Spinal cord (tissue), 10 donors: ENCODE measurements around the gene CCDC197. TPM values are rescaled to one million over a fixed set of nuclear protein-coding genes. Genes with fewer than 3 reads are reported as not detected.

ENCODE experiments used
- DNase-seq, 6 donors: peaks; one replicate each; pipeline versions ENCODE4 v3.0.0 to v3.0.0-alpha.2; 2013 to 2015; ENCODE audit warnings: low spot score in 6 of 6, low read depth in 4 of 6
- H3K27ac ChIP-seq: one replicate; pipeline ENCODE4 v1.5.1; 2013; ENCODE audit warnings: low read depth, low read length, control low read depth
- H3K27me3 ChIP-seq: one replicate; pipeline ENCODE4 v1.6.1; 2013; ENCODE audit warnings: low read length; ENCODE audit not compliant: control insufficient read depth, insufficient read depth
- H3K36me3 ChIP-seq: one replicate; pipeline ENCODE4 v1.6.1; 2013; ENCODE audit warnings: low read length; ENCODE audit not compliant: control insufficient read depth, insufficient read depth
- H3K4me1 ChIP-seq: one replicate; pipeline ENCODE4 v1.6.1; 2013; ENCODE audit warnings: low read length; ENCODE audit not compliant: control insufficient read depth, insufficient read depth
- H3K4me3 ChIP-seq: one replicate; pipeline ENCODE4 v1.5.1; 2013; ENCODE audit warnings: low read depth, low read length, control low read depth
- H3K9me3 ChIP-seq: one replicate; pipeline ENCODE4 v1.6.1; 2013; ENCODE audit warnings: low read length; ENCODE audit not compliant: control insufficient read depth, insufficient read depth
- WGBS: methylation state at CpG from one replicate; pipeline ENCODE4 v1.1.5; 2013; ENCODE audit warnings: missing lambda C conversion rate; ENCODE audit not compliant: insufficient coverage; 5-methylcytosine and 5-hydroxymethylcytosine counted together
- polyA plus RNA-seq, 2 donors: library from polyadenylated mRNA; unstranded; fragments of 120-200 nt; gene quantifications; one replicate each; pipeline ENCODE4 v1.2.1, GENCODE V29; 2013; ENCODE audit not compliant: insufficient read length in 2 of 2
- total RNA-seq, 2 donors: library from RNA; depleted of rRNA in 1 of 2; stranded (reverse); fragments of 120-200 nt in 1 of 2; fragments of >200 nt in 1 of 2; gene quantifications; one replicate each; pipeline versions ENCODE4 v1.2.3 to v1.2.4, GENCODE V29; 2013 to 2014
- donor health status: healthy.

CCDC197 gene
- total and polyA plus RNA-seq, 4 donors: not detected

DNA sequence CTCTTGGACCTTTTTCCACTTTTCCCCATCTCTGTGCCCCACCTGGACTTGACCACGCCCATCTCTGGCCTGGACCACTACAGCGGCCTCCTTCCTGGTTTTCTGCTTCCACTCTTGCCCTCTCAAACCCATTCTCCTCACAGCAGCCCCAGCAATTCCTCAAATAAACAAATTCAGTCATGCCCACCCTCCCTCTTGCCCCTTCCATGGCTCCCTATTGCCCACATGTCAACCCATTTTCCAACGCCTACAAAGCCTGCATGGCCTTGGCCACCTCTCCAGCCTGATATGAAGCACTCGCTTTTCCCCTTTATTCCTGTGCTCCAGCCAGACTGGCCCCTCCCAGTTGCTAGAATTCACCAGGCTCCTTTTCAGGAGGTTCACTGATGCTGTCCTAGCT, 23.2 kb downstream of the CCDC197 start:
- 96% methylated on average over 4 of the region's 4 CpGs for WGBS

GRCh38 chr14:94021001-94021400, 23.9 kb downstream of the CCDC197 start:
- no peak for DNase-seq
- no peak overlapping the region for H3K4me3 ChIP-seq
- H3K27ac ChIP-seq: no peak overlapping the region
- H3K9me3 ChIP-seq: no peaks in the 10 kb centered on the region
- H3K4me1 ChIP-seq: peaks cover 8% of the 10 kb centered on the region
- no peaks in the 10 kb centered on the region for H3K36me3 ChIP-seq
- no peaks in the 10 kb centered on the region for H3K27me3 ChIP-seq
- WGBS: no CpG with 5 or more reads among the region's 2 CpGs

More for the DNA sequence above, 23.2 kb downstream of the CCDC197 start:
- no peaks in the 10 kb centered on the region for H3K36me3 ChIP-seq
- DNase-seq: no peak
- H3K9me3 ChIP-seq: no peaks in the 10 kb centered on the region
- no peaks in the 10 kb centered on the region for H3K27me3 ChIP-seq
- no peak overlapping the region for H3K4me3 ChIP-seq
- H3K27ac ChIP-seq: no peak overlapping the region
- peaks cover 8% of the 10 kb centered on the region for H3K4me1 ChIP-seq

DNA sequence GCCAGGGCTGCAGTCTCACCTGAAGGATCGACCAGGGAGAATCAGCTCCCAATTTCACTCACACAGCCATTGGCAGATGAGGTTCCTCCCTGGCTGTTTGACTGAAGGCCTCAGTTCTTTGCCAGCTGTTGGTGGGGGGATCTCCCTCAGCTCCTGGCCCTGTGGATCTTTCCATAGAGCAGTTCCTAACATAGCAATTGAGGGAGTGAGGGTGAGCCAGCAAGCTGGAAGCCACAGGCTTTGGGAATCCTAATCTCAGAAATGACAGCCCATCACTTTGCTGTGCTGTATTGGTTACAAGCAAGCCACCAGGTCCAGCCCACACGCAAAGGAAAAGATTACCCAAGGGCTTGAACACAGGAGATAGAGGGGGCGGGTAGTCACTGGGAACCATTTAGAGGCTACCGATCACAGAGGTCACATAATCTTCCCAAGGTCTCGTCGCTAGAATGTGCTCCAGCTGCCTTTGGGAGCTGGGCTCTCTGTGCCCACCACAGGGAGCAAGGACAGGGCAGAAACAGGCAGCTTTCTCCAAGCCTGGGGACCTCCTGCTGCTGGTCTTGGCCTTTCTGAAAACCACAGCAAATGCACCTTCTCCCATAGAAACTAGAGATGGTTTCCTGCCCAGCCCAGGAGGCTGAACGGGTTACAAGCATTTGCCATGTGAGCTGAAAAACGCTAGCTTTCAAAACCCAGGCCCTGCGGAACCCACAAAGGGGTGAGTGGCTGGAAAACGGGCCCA, 24.5 kb downstream of the CCDC197 start:
- no peaks in the 10 kb centered on the region for H3K36me3 ChIP-seq
- H3K27me3 ChIP-seq: no peaks in the 10 kb centered on the region
- DNase-seq: no peak
- no peak overlapping the region for H3K4me3 ChIP-seq
- peaks cover 4% of the 10 kb centered on the region for H3K4me1 ChIP-seq
- 63% methylated on average over 9 of the region's 10 CpGs for WGBS
- H3K9me3 ChIP-seq: no peaks in the 10 kb centered on the region
- no peak overlapping the region for H3K27ac ChIP-seq

GRCh38 chr14:94022532-94023411, 25.7 kb downstream of the CCDC197 start:
- WGBS: 66% methylated on average over 8 of the region's 10 CpGs
- no peaks in the 10 kb centered on the region for H3K27me3 ChIP-seq
- no peak overlapping the region for H3K27ac ChIP-seq
- H3K4me1 ChIP-seq: peaks cover 12% of the 10 kb centered on the region
- peaks cover 2% of the 10 kb centered on the region for H3K36me3 ChIP-seq
- H3K4me3 ChIP-seq: no peak overlapping the region
- no peaks in the 10 kb centered on the region for H3K9me3 ChIP-seq
- no peak for DNase-seq

DNA sequence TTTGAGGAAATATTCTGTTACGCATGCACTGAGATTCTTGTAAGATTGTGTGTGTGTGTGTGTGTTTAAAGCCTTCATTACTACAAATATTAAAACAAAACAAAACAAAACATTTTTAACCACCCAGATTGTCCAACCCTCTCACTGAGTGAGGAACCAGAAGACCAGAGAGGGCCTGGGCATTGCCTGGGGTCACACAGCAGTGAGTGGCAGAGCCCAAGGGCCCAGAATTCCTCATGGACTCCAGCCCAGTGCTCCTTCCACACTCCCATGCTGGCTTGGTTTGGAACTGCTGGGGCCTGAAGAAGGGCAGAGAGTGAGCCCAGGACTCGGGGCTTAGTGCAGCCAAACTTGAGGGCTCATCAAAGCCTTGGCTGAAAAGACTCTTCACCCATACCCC, 27.4 kb downstream of the CCDC197 start:
- Histone ChIP-seq H3K36me3 (peaks cover 4% of the 10 kb centered on the region), H3K27ac (no peak overlapping the region), H3K27me3 (no peaks in the 10 kb centered on the region), H3K9me3 (no peaks in the 10 kb centered on the region), H3K4me3 (no peak overlapping the region), H3K4me1 (peaks cover 19% of the 10 kb centered on the region)
- no CpG with 5 or more reads among the region's 2 CpGs for WGBS
- no peak for DNase-seq

GRCh38 chr14:94025720-94026119, 28.6 kb downstream of the CCDC197 start:
- Histone ChIP-seq H3K4me1 (peaks cover 22% of the 10 kb centered on the region), H3K27me3 (no peaks in the 10 kb centered on the region), H3K27ac (no peak overlapping the region), H3K4me3 (no peak overlapping the region), H3K36me3 (peaks cover 4% of the 10 kb centered on the region), H3K9me3 (no peaks in the 10 kb centered on the region)
- 30% methylated on average over 2 of the region's 6 CpGs for WGBS
- no peak for DNase-seq

- Histone ChIP-seq H3K27ac (no peak within 1 kb of the TSS), H3K4me1 (peaks cover 22% of the 10 kb centered on the region), H3K9me3 (no peaks in the 10 kb centered on the region), H3K36me3 (peaks cover 4% of the 10 kb centered on the region), H3K27me3 (no peaks in the 10 kb centered on the region), H3K4me3 (peak within 1 kb of the TSS; percentile 39)
- under 1% methylated on average over 74 of the region's 74 CpGs for WGBS
- DNase-seq: peak; percentile 99 to 100 (median 100)
These were observed 29.2 kb downstream of the CCDC197 start, which contains the start of gene OTUB2 for GRCh38 chr14:94026173-94026888. TSS of gene OTUB2 (plus strand) at chr14:94026340. CDS start at chr14:94026538, 198 bp downstream.

- H3K27ac ChIP-seq: no peak overlapping the region
- H3K4me1 ChIP-seq: peaks cover 22% of the 10 kb centered on the region
- no peaks in the 10 kb centered on the region for H3K9me3 ChIP-seq
- no peak for DNase-seq
- no peaks in the 10 kb centered on the region for H3K27me3 ChIP-seq
- peaks cover 4% of the 10 kb centered on the region for H3K36me3 ChIP-seq
- peak overlapping the region; percentile 39 for H3K4me3 ChIP-seq
- 37% methylated on average over 17 of the region's 17 CpGs for WGBS
These were observed 29.9 kb downstream of the CCDC197 start for GRCh38 chr14:94026889-94027469.
